HEK293 (cell line): ENCODE measurements around the gene HSPB2.

Experiments used
- CTCF ChIA-PET: fragments of 350-600 bp; formaldehyde crosslinking; extraction: SDS; loops from one replicate; lab custom pipeline; 2021; ENCODE audit warnings: antibody characterized with exemption; lab: Yijun Ruan, JAX
- POLR2A ChIA-PET: fragments of 300-600 bp; formaldehyde crosslinking; extraction: SDS; loops from one replicate; lab custom pipeline; 2020; ENCODE audit warnings: antibody characterized with exemption, inconsistent platforms; lab: Yijun Ruan, JAX
- H3K27ac ChIP-seq: fragments of 200-500 bp; sonication (Bioruptor generic); 2 replicates; pipeline ENCODE4 v1.5.1; 2014; ENCODE audit warnings: low read depth, low read length, control low read depth, inconsistent platforms; ENCODE audit errors: extremely low read depth
- H3K36me3 ChIP-seq, 2 experiments: fragments of 200-500 bp in 1 of 2; sonication (Bioruptor generic) in 1 of 2; 1 replicate in 1 of 2; 2 replicates in 1 of 2; pipeline ENCODE4 v1.5.1; 2014 to 2017; ENCODE audit warnings: inconsistent platforms in 2 of 2, low read length in 2 of 2; ENCODE audit not compliant: control insufficient read depth in 2 of 2, insufficient read depth in 1 of 2
- H3K4me1 ChIP-seq: fragments of 200-500 bp; sonication (Bioruptor generic); 2 replicates; pipeline ENCODE4 v1.5.1; 2014; ENCODE audit warnings: mild to moderate bottlenecking, low read length, inconsistent platforms; ENCODE audit not compliant: control insufficient read depth, insufficient read depth
- H3K4me3 ChIP-seq: 2 replicates; pipeline ENCODE4 v1.5.1; 2011; ENCODE audit warnings: low read depth, mild to moderate bottlenecking, control low read depth, low read length, moderate library complexity
- H3K9me3 ChIP-seq: fragments of 200-500 bp; sonication (Bioruptor generic); 2 replicates; pipeline ENCODE4 v1.5.1; 2014; ENCODE audit warnings: low read depth, low read length, inconsistent platforms; ENCODE audit not compliant: control insufficient read depth, insufficient read depth
- FEZF1 ChIP-seq: fragments of 450-650 bp; formaldehyde crosslinking; IDR thresholded peaks from 2 replicates; pipeline ENCODE4 v1.5.1; 2016; ENCODE audit warnings: missing biosample characterization, missing genetic modification characterization
- HIC1 ChIP-seq: fragments of 450-650 bp; formaldehyde crosslinking; IDR thresholded peaks from 2 replicates; pipeline ENCODE4 v1.5.1; 2016; ENCODE audit warnings: missing biosample characterization, missing genetic modification characterization
- HOXA7 ChIP-seq: sonication (generic); formaldehyde crosslinking; IDR thresholded peaks from 2 replicates; pipeline ENCODE4 v1.8.1; 2022; ENCODE audit warnings: missing genetic modification reagents, borderline replicate concordance
- HOXD13 ChIP-seq: sonication (generic); formaldehyde crosslinking; IDR thresholded peaks from 2 replicates; pipeline ENCODE4 v1.8.0; 2022; ENCODE audit warnings: missing genetic modification reagents, borderline replicate concordance
- KLF1 ChIP-seq: fragments of 450-650 bp; formaldehyde crosslinking; IDR thresholded peaks from 2 replicates; pipeline ENCODE4 v1.5.1; 2016; ENCODE audit warnings: missing biosample characterization, missing genetic modification characterization
- ZNF10 ChIP-seq: fragments of 450-650 bp; formaldehyde crosslinking; IDR thresholded peaks from 2 replicates; pipeline ENCODE4 v1.5.1; 2017; ENCODE audit warnings: missing biosample characterization, missing genetic modification characterization
- ZNF112 ChIP-seq: fragments of 450-650 bp; formaldehyde crosslinking; IDR thresholded peaks from 2 replicates; pipeline ENCODE4 v1.5.0; 2017; ENCODE audit warnings: missing biosample characterization, missing genetic modification characterization
- ZNF157 ChIP-seq: fragments of 450-650 bp; formaldehyde crosslinking; IDR thresholded peaks from 2 replicates; pipeline ENCODE4 v1.5.1; 2016; ENCODE audit warnings: missing biosample characterization, missing genetic modification characterization
- ZNF174 ChIP-seq: fragments of 450-650 bp; formaldehyde crosslinking; IDR thresholded peaks from 2 replicates; pipeline ENCODE4 v1.5.0; 2017; ENCODE audit warnings: missing biosample characterization, mild to moderate bottlenecking, missing genetic modification characterization
- ZNF175 ChIP-seq: fragments of 450-650 bp; formaldehyde crosslinking; IDR thresholded peaks from 2 replicates; pipeline ENCODE4 v1.5.1; 2016; ENCODE audit warnings: missing biosample characterization, missing genetic modification characterization
- ZNF26 ChIP-seq: fragments of 450-650 bp; formaldehyde crosslinking; IDR thresholded peaks from 2 replicates; pipeline ENCODE4 v1.5.1; 2016; ENCODE audit warnings: missing biosample characterization, missing genetic modification characterization
- ZNF311 ChIP-seq: fragments of 450-650 bp; formaldehyde crosslinking; IDR thresholded peaks from 2 replicates; pipeline ENCODE4 v1.5.1; 2017; ENCODE audit warnings: missing biosample characterization, missing genetic modification characterization, borderline replicate concordance
- ZNF324 ChIP-seq: fragments of 450-650 bp; formaldehyde crosslinking; IDR thresholded peaks from 2 replicates; pipeline ENCODE4 v1.5.1; 2016; ENCODE audit warnings: missing biosample characterization, missing genetic modification characterization
- ZNF362 ChIP-seq: fragments of 450-650 bp; formaldehyde crosslinking; IDR thresholded peaks from 2 replicates; pipeline ENCODE4 v1.5.1; 2016; ENCODE audit warnings: missing biosample characterization, missing genetic modification characterization
- ZNF488 ChIP-seq: fragments of 450-650 bp; formaldehyde crosslinking; IDR thresholded peaks from 2 replicates; pipeline ENCODE4 v1.5.1; 2016; ENCODE audit warnings: missing biosample characterization, missing genetic modification characterization
- ZNF548 ChIP-seq: fragments of 450-650 bp; formaldehyde crosslinking; IDR thresholded peaks from 2 replicates; pipeline ENCODE4 v1.5.1; 2016; ENCODE audit warnings: missing biosample characterization, missing genetic modification characterization
- ZNF560 ChIP-seq: fragments of 450-650 bp; formaldehyde crosslinking; IDR thresholded peaks from 2 replicates; pipeline ENCODE4 v1.5.1; 2017; ENCODE audit warnings: missing biosample characterization, missing genetic modification characterization, borderline replicate concordance
- ZNF621 ChIP-seq: fragments of 450-650 bp; formaldehyde crosslinking; IDR thresholded peaks from 2 replicates; pipeline ENCODE4 v1.5.1; 2017; ENCODE audit warnings: missing biosample characterization, missing genetic modification characterization

The HSPB2 gene

GRCh38 chr11:111886844-111887243 lies 25.7 kb upstream of the HSPB2 start (continued):
- no peak for TF ChIP-seq HIC1 (tag by site-specific recombination)

- Histone ChIP-seq H3K4me1 (no peaks in the 10 kb centered on the region), H3K27ac (no peak overlapping the region), H3K4me3 (no peak overlapping the region), H3K9me3 (no peaks in the 10 kb centered on the region), H3K36me3 (no peaks in the 10 kb centered on the region)
- TF ChIP-seq KLF1 (tag by site-specific recombination) (no peak), HOXA7 (CRISPR knock-in tag) (no peak), ZNF488 (tag by site-specific recombination) (no peak), HOXD13 (CRISPR knock-in tag) (no peak), ZNF10 (tag by site-specific recombination) (no peak), FEZF1 (tag by site-specific recombination) (no peak), ZNF157 (no peak), ZNF548 (tag by site-specific recombination) (no peak), ZNF26 (tag by site-specific recombination) (no peak), ZNF174 (no peak), ZNF311 (tag by site-specific recombination) (no peak), HIC1 (tag by site-specific recombination) (no peak), ZNF560 (tag by site-specific recombination) (no peak), ZNF175 (tag by site-specific recombination) (no peak), ZNF362 (tag by site-specific recombination) (no peak), ZNF324 (no peak), ZNF112 (tag by site-specific recombination) (no peak), ZNF621 (tag by site-specific recombination) (no peak)
- POLR2A ChIA-PET = no interaction called here
- CTCF ChIA-PET = no interaction called here
These were observed 7.1 kb upstream of the HSPB2 start for GRCh38 chr11:111905411-111905810.
